ENCODE measurements around the gene MAP7D1.
"Not testable (repeated sequence)": the region's sequence is repeated elsewhere in the genome, so short reads cannot be mapped to it uniquely, and the experiment has no call there.

Gene MAP7D1

GRCh38 chr1:36183309-36183856, 27.4 kb downstream of the MAP7D1 start:
- no peak overlapping the region for H3K9ac ChIP-seq (ENCODE audit: low read depth, low read length)
- peaks cover 24% of the 10 kb centered on the region for H3K36me3 ChIP-seq (ENCODE audit: control insufficient read depth, insufficient read depth, low read length)
- peak overlapping the region; percentile 9 for H3K27ac ChIP-seq (ENCODE audit: low read depth, low read length)
- no peaks in the 10 kb centered on the region for H3K9me3 ChIP-seq (ENCODE audit: control insufficient read depth, insufficient read depth, low read length)
- no peak overlapping the region for H3K4me3 ChIP-seq (ENCODE audit: low read depth, low read length)
- peaks cover 6% of the 10 kb centered on the region; the same call in 1 of the 2 replicates for H3K4me1 ChIP-seq (ENCODE audit: control insufficient read depth, insufficient read depth, low read length)
- H3K27me3 ChIP-seq (ENCODE audit: control insufficient read depth, insufficient read depth, low read length): no peaks in the 10 kb centered on the region

GRCh38 chr1:36187800-36188593, 32.0 kb downstream of the MAP7D1 start:
- no peaks in the 10 kb centered on the region for H3K36me3 ChIP-seq (ENCODE audit: control insufficient read depth, insufficient read depth, low read length)
- H3K4me3 ChIP-seq (ENCODE audit: low read depth, low read length): no peak overlapping the region; the same call in 1 of the 2 replicates
- no peaks in the 10 kb centered on the region for H3K9me3 ChIP-seq (ENCODE audit: control insufficient read depth, insufficient read depth, low read length)
- H3K9ac ChIP-seq (ENCODE audit: low read depth, low read length): no peak overlapping the region
- H3K27ac ChIP-seq (ENCODE audit: low read depth, low read length): peak overlapping the region; percentile 71
- H3K4me1 ChIP-seq (ENCODE audit: control insufficient read depth, insufficient read depth, low read length): peaks cover 6% of the 10 kb centered on the region; the same call in 1 of the 2 replicates
- H3K27me3 ChIP-seq (ENCODE audit: control insufficient read depth, insufficient read depth, low read length): no peaks in the 10 kb centered on the region

GRCh38 chr1:36196805-36197204, 40.8 kb downstream of the MAP7D1 start:
- not testable (repeated sequence) for H3K27ac ChIP-seq (ENCODE audit: low read depth, low read length); H3K4me1 ChIP-seq (ENCODE audit: control insufficient read depth, insufficient read depth, low read length); H3K4me3 ChIP-seq (ENCODE audit: low read depth, low read length); H3K36me3 ChIP-seq (ENCODE audit: control insufficient read depth, insufficient read depth, low read length); H3K27me3 ChIP-seq (ENCODE audit: control insufficient read depth, insufficient read depth, low read length); H3K9ac ChIP-seq (ENCODE audit: low read depth, low read length); H3K9me3 ChIP-seq (ENCODE audit: control insufficient read depth, insufficient read depth, low read length)

- H3K36me3 ChIP-seq (ENCODE audit: control insufficient read depth, insufficient read depth, low read length): no peaks in the 10 kb centered on the region
- no peak overlapping the region for H3K27ac ChIP-seq (ENCODE audit: low read depth, low read length)
- no peaks in the 10 kb centered on the region for H3K4me1 ChIP-seq (ENCODE audit: control insufficient read depth, insufficient read depth, low read length)
- no peak overlapping the region for H3K9ac ChIP-seq (ENCODE audit: low read depth, low read length)
- no peaks in the 10 kb centered on the region for H3K27me3 ChIP-seq (ENCODE audit: control insufficient read depth, insufficient read depth, low read length)
- H3K4me3 ChIP-seq (ENCODE audit: low read depth, low read length): no peak overlapping the region
- no peaks in the 10 kb centered on the region for H3K9me3 ChIP-seq (ENCODE audit: control insufficient read depth, insufficient read depth, low read length)
Measured at GRCh38 chr1:36198641-36199040, 42.7 kb downstream of the MAP7D1 start.

GRCh38 chr1:36199934-36200741, 44.2 kb downstream of the MAP7D1 start:
- H3K27me3 ChIP-seq (ENCODE audit: control insufficient read depth, insufficient read depth, low read length): no peaks in the 10 kb centered on the region
- H3K36me3 ChIP-seq (ENCODE audit: control insufficient read depth, insufficient read depth, low read length): no peaks in the 10 kb centered on the region
- H3K4me3 ChIP-seq (ENCODE audit: low read depth, low read length): no peak overlapping the region
- no peak overlapping the region for H3K27ac ChIP-seq (ENCODE audit: low read depth, low read length)
- H3K4me1 ChIP-seq (ENCODE audit: control insufficient read depth, insufficient read depth, low read length): 0 out of 2 replicates have a peak, but pooled peaks cover 3% of the 10 kb centered on the region
- H3K9me3 ChIP-seq (ENCODE audit: control insufficient read depth, insufficient read depth, low read length): no peaks in the 10 kb centered on the region
- no peak overlapping the region for H3K9ac ChIP-seq (ENCODE audit: low read depth, low read length)

- H3K27me3 ChIP-seq (ENCODE audit: control insufficient read depth, insufficient read depth, low read length): no peaks in the 10 kb centered on the region
- H3K9ac ChIP-seq (ENCODE audit: low read depth, low read length): no peak overlapping the region
- no peak overlapping the region for H3K4me3 ChIP-seq (ENCODE audit: low read depth, low read length)
- H3K4me1 ChIP-seq (ENCODE audit: control insufficient read depth, insufficient read depth, low read length): 0 out of 2 replicates have a peak, but pooled peaks cover 3% of the 10 kb centered on the region
- no peaks in the 10 kb centered on the region for H3K9me3 ChIP-seq (ENCODE audit: control insufficient read depth, insufficient read depth, low read length)
- H3K27ac ChIP-seq (ENCODE audit: low read depth, low read length): peak overlapping the region; percentile 5
- no peaks in the 10 kb centered on the region for H3K36me3 ChIP-seq (ENCODE audit: control insufficient read depth, insufficient read depth, low read length)
Measured at GRCh38 chr1:36203027-36203553, 47.1 kb downstream of the MAP7D1 start.

GRCh38 chr1:36203554-36204346, 47.8 kb downstream of the MAP7D1 start:
- Histone ChIP-seq H3K27me3 (ENCODE audit: control insufficient read depth, insufficient read depth, low read length) (no peaks in the 10 kb centered on the region), H3K9me3 (ENCODE audit: control insufficient read depth, insufficient read depth, low read length) (no peaks in the 10 kb centered on the region), H3K9ac (ENCODE audit: low read depth, low read length) (no peak overlapping the region), H3K4me1 (ENCODE audit: control insufficient read depth, insufficient read depth, low read length) (0 out of 2 replicates have a peak, but pooled peaks cover 3% of the 10 kb centered on the region), H3K4me3 (ENCODE audit: low read depth, low read length) (no peak overlapping the region), H3K27ac (ENCODE audit: low read depth, low read length) (peak overlapping the region; percentile 5), H3K36me3 (ENCODE audit: control insufficient read depth, insufficient read depth, low read length) (no peaks in the 10 kb centered on the region)

GRCh38 chr1:36204347-36204909, 48.5 kb downstream of the MAP7D1 start:
- Histone ChIP-seq H3K4me1 (ENCODE audit: control insufficient read depth, insufficient read depth, low read length) (0 out of 2 replicates have a peak, but pooled peaks cover 3% of the 10 kb centered on the region), H3K27ac (ENCODE audit: low read depth, low read length) (no peak overlapping the region), H3K9me3 (ENCODE audit: control insufficient read depth, insufficient read depth, low read length) (no peaks in the 10 kb centered on the region)

GRCh38 chr1:36206323-36206858, 50.4 kb downstream of the MAP7D1 start:
- no peaks in the 10 kb centered on the region for H3K9me3 ChIP-seq (ENCODE audit: control insufficient read depth, insufficient read depth, low read length)
- 0 out of 2 replicates have a peak, but pooled peaks cover 3% of the 10 kb centered on the region for H3K4me1 ChIP-seq (ENCODE audit: control insufficient read depth, insufficient read depth, low read length)
- H3K9ac ChIP-seq (ENCODE audit: low read depth, low read length): no peak overlapping the region
- no peak overlapping the region for H3K4me3 ChIP-seq (ENCODE audit: low read depth, low read length)
- no peak overlapping the region for H3K27ac ChIP-seq (ENCODE audit: low read depth, low read length)
- no peaks in the 10 kb centered on the region for H3K27me3 ChIP-seq (ENCODE audit: control insufficient read depth, insufficient read depth, low read length)
- no peaks in the 10 kb centered on the region for H3K36me3 ChIP-seq (ENCODE audit: control insufficient read depth, insufficient read depth, low read length)

More at GRCh38 chr1:36204347-36204909, 48.5 kb downstream of the MAP7D1 start:
- no peak overlapping the region for H3K4me3 ChIP-seq (ENCODE audit: low read depth, low read length)
- H3K27me3 ChIP-seq (ENCODE audit: control insufficient read depth, insufficient read depth, low read length): no peaks in the 10 kb centered on the region
- H3K9ac ChIP-seq (ENCODE audit: low read depth, low read length): no peak overlapping the region
- H3K36me3 ChIP-seq (ENCODE audit: control insufficient read depth, insufficient read depth, low read length): no peaks in the 10 kb centered on the region

- no peaks in the 10 kb centered on the region for H3K36me3 ChIP-seq (ENCODE audit: control insufficient read depth, insufficient read depth, low read length)
- no peak overlapping the region for H3K9ac ChIP-seq (ENCODE audit: low read depth, low read length)
- no peaks in the 10 kb centered on the region for H3K9me3 ChIP-seq (ENCODE audit: control insufficient read depth, insufficient read depth, low read length)
- peak overlapping the region; percentile 38 for H3K27ac ChIP-seq (ENCODE audit: low read depth, low read length)
- no peak overlapping the region for H3K4me3 ChIP-seq (ENCODE audit: low read depth, low read length)
- 0 out of 2 replicates have a peak, but pooled peaks cover 3% of the 10 kb centered on the region for H3K4me1 ChIP-seq (ENCODE audit: control insufficient read depth, insufficient read depth, low read length)
- no peaks in the 10 kb centered on the region for H3K27me3 ChIP-seq (ENCODE audit: control insufficient read depth, insufficient read depth, low read length)
Measured at GRCh38 chr1:36207339-36207738, 51.4 kb downstream of the MAP7D1 start.
